Smooth muscle cell (in vitro differentiated cells): ENCODE data around the gene F7. TPM values are rescaled to one million over a fixed set of nuclear protein-coding genes. Genes with fewer than 3 reads are reported as not detected.

ENCODE experiments used
- DNase-seq: peaks from one replicate; lab custom pipeline; 2025; ENCODE audit not compliant: unreplicated experiment; lab: John Stamatoyannopoulos, UW
- H2AFZ ChIP-seq: fragments of 200-600 bp; sonication (generic); 2 replicates; pipeline ENCODE4 v1.6.0; 2016; ENCODE audit warnings: antibody characterized with exemption, low read depth, mild to moderate bottlenecking
- H3F3A ChIP-seq: fragments of 200-600 bp; sonication (generic); 2 replicates; pipeline ENCODE4 v1.6.0; 2017; ENCODE audit warnings: antibody characterized with exemption, low read depth
- H3K27ac ChIP-seq: fragments of 200-600 bp; sonication (generic); 2 replicates; pipeline ENCODE4 v1.5.1; 2016; ENCODE audit warnings: low read depth, mild to moderate bottlenecking
- H3K27me3 ChIP-seq: fragments of 200-600 bp; sonication (generic); 2 replicates; pipeline ENCODE4 v1.6.1; 2016; ENCODE audit warnings: low read depth, mild to moderate bottlenecking
- H3K36me3 ChIP-seq: fragments of 200-600 bp; sonication (generic); 2 replicates; pipeline ENCODE4 v1.5.1; 2016; ENCODE audit warnings: low read depth
- H3K4me1 ChIP-seq: fragments of 200-600 bp; sonication (generic); 2 replicates; pipeline ENCODE4 v1.5.1; 2016; ENCODE audit warnings: low read depth
- H3K4me2 ChIP-seq: fragments of 200-600 bp; sonication (generic); 2 replicates; pipeline ENCODE4 v1.6.0; 2016; ENCODE audit warnings: mild to moderate bottlenecking
- H3K4me3 ChIP-seq: fragments of 200-600 bp; sonication (generic); 2 replicates; pipeline ENCODE4 v1.5.1; 2016; ENCODE audit warnings: mild to moderate bottlenecking
- H3K79me2 ChIP-seq: fragments of 200-600 bp; sonication (generic); 2 replicates; pipeline ENCODE4 v1.6.0; 2016; ENCODE audit warnings: low read depth, mild to moderate bottlenecking
- H3K9ac ChIP-seq: fragments of 200-600 bp; sonication (generic); 2 replicates; pipeline ENCODE4 v1.6.0; 2016; ENCODE audit warnings: low read depth
- H3K9me3 ChIP-seq: fragments of 200-600 bp; sonication (generic); replicated peaks from 2 replicates; pipeline ENCODE4 v1.5.1; 2016; ENCODE audit warnings: low read depth
- H4K20me1 ChIP-seq: fragments of 200-600 bp; sonication (generic); 2 replicates; pipeline ENCODE4 v1.6.0; 2016; ENCODE audit warnings: low read depth
- WGBS: methylation state at CpG from one replicate; pipeline ENCODE4 v1.1.7; 2016; ENCODE audit warnings: low lambda C conversion rate; 5-methylcytosine and 5-hydroxymethylcytosine counted together
- polyA plus RNA-seq: library from polyadenylated mRNA; unstranded; fragments of >200 nt; fragmentation: Nextera tagmentation; extraction: Ambion mirVana; gene quantifications from 2 replicates; pipeline ENCODE4 v1.2.1, GENCODE V29; 2016
- total RNA-seq: library from RNA; depleted of rRNA; stranded (reverse); fragments of >200 nt; gene quantifications from 2 replicates; pipeline ENCODE4 v1.2.3, GENCODE V29; 2014
- TF ChIP-seq, protein P1 (sequence below): fragments of 200-600 bp; sonication (generic); IDR thresholded peaks from 2 replicates; pipeline ENCODE4 v1.5.1; 2017; ENCODE audit warnings: borderline replicate concordance, mild to moderate bottlenecking, antibody characterized with exemption; ENCODE audit not compliant: insufficient read depth, poor library complexity, severe bottlenecking

Gene F7
- total and polyA plus RNA-seq, 2 experiments from 2014 or later, result 0.63 to 1.7 TPM

DNA sequence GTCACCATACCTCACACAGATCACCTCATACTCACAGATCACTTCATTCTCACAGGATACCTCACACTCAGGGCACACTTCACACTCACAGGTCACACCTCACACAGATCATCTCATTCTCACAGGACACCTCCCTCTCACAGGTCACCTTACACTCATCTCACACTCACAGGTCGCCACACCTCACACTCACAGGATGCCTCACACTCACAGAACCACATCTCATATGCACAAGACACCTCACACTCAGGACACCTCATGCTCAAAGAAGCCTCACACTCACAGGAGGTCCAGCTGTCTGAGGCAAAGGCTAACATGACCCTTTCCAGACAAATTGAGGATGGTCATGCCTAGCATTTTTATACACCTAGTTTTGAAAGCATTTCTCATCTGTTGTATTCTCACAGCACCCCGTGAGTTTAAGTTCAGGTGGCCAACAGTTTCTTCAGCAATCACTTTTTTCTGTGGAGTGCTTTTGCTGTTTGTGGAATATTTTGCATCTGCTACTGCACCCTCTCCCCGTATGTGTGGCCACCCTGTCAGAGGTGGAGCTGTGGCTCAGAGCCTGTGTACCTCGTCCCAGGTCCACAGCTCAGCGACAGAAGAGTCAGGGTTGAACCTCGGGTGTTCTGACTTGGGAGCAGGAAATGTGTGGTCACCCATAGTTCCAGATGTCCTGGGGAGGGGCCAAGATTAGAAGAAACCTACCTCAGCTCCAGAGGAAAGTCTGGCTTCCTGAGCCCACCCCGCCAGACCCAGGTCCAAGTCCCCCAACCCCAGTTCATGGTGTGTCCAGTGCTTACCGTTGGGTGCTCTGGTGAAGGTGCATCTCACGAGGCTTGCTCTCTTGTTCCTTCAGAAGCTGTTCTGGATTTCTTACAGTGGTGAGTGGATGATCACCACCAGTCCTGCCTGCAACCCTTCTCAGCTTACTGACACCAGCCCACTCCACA is 7.6 kb downstream of the F7 start:
- WGBS, result 87% methylated on average over 9 of the region's 9 CpGs

DNA sequence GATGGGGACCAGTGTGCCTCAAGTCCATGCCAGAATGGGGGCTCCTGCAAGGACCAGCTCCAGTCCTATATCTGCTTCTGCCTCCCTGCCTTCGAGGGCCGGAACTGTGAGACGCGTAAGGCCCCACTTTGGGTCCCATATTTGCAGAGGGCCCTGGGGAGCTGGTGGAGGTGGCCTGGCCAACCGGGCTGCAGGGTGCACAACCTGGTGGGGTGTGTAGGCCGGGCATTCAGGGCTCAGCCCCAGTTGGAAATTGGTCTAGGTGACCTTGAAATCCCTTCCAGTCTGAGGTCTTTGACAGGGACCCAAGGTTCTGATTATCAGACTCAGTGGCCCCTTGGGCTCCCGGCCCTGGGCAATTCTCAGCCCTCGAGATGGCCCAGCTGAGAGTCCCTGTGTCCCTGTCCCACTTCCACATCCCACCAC is 8.3 kb downstream of the F7 start:
- no peaks in the 10 kb centered on the region for H3K36me3 ChIP-seq
- no peaks in the 10 kb centered on the region for H3F3A ChIP-seq
- no peaks in the 10 kb centered on the region for H3K9me3 ChIP-seq
- 94% methylated on average over 8 of the region's 8 CpGs for WGBS
- H2AFZ ChIP-seq, result no peak overlapping the region
- no peaks in the 10 kb centered on the region for H3K4me1 ChIP-seq
- TF ChIP-seq, protein P1, sequence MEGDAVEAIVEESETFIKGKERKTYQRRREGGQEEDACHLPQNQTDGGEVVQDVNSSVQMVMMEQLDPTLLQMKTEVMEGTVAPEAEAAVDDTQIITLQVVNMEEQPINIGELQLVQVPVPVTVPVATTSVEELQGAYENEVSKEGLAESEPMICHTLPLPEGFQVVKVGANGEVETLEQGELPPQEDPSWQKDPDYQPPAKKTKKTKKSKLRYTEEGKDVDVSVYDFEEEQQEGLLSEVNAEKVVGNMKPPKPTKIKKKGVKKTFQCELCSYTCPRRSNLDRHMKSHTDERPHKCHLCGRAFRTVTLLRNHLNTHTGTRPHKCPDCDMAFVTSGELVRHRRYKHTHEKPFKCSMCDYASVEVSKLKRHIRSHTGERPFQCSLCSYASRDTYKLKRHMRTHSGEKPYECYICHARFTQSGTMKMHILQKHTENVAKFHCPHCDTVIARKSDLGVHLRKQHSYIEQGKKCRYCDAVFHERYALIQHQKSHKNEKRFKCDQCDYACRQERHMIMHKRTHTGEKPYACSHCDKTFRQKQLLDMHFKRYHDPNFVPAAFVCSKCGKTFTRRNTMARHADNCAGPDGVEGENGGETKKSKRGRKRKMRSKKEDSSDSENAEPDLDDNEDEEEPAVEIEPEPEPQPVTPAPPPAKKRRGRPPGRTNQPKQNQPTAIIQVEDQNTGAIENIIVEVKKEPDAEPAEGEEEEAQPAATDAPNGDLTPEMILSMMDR, result no peak
- no peaks in the 10 kb centered on the region for H3K79me2 ChIP-seq
- no peak overlapping the region for H3K27ac ChIP-seq
- no peaks in the 10 kb centered on the region for H4K20me1 ChIP-seq
- DNase-seq, result no peak
- no peak overlapping the region for H3K4me3 ChIP-seq
- H3K27me3 ChIP-seq, result peaks cover 5% of the 10 kb centered on the region
- no peak overlapping the region for H3K4me2 ChIP-seq
- no peak overlapping the region for H3K9ac ChIP-seq

More for the DNA sequence above, 7.6 kb downstream of the F7 start:
- no peaks in the 10 kb centered on the region for H3F3A ChIP-seq
- H3K4me3 ChIP-seq, result no peak overlapping the region
- H3K9ac ChIP-seq, result no peak overlapping the region
- no peaks in the 10 kb centered on the region for H4K20me1 ChIP-seq
- H3K36me3 ChIP-seq, result no peaks in the 10 kb centered on the region
- H3K27me3 ChIP-seq, result peaks cover 5% of the 10 kb centered on the region
- no peak overlapping the region for H3K27ac ChIP-seq
- no peak overlapping the region for H3K4me2 ChIP-seq
- H3K4me1 ChIP-seq, result no peaks in the 10 kb centered on the region
- no peak for DNase-seq
- TF ChIP-seq, protein P1, result no peak
- H3K79me2 ChIP-seq, result no peaks in the 10 kb centered on the region
- no peaks in the 10 kb centered on the region for H3K9me3 ChIP-seq
- H2AFZ ChIP-seq, result no peak overlapping the region

DNA sequence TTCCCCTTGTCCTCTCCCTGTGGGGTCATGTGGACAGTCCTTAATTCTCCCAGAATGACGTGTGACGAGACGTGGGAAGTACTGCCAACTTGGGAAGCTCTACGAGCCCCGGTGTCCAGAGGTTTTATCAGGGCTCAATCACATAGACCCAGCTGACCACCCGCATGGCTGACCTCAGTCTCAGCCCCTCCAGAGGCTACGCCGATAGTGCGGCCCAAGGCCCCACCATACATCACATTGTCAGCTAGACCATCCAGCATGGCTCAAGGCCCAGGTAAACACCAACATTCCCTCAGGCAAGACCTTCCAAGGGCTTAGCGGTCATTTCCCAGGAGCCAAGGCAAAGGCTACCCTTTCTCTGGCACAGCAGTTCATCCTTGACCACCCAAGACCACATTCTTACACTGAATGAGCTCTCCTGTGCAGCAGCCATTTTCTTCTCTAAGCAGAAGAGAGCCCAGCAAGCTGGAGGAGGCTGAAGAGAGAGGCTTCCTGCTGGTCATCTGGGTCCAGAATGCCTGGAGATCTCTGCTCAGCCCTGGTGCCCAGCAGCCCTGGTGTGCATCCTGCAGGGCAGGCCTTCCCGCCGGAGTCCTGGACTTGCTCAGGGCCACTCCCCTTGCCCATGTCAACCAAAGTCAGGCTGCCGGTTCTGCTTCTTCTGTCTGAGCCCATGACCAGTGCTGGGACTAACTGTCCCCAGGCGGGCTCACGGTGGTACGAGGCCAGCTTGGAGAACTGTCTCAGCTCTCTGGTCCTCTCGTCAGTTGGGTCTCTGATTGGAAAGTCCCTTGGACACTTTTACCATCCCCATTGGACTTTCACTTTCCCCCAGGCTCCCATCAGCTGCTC is 9.1 kb downstream of the F7 start:
- H2AFZ ChIP-seq, result no peak overlapping the region
- no peak overlapping the region for H3K9ac ChIP-seq
- no peaks in the 10 kb centered on the region for H3K79me2 ChIP-seq
- peaks cover 3% of the 10 kb centered on the region for H3K27me3 ChIP-seq
- no peaks in the 10 kb centered on the region for H4K20me1 ChIP-seq
- TF ChIP-seq, protein P1, result no peak
- H3K4me3 ChIP-seq, result no peak overlapping the region
- no peaks in the 10 kb centered on the region for H3F3A ChIP-seq
- no peak overlapping the region for H3K27ac ChIP-seq
- DNase-seq, result no peak
- H3K4me2 ChIP-seq, result no peak overlapping the region
- no peaks in the 10 kb centered on the region for H3K36me3 ChIP-seq
- H3K4me1 ChIP-seq, result no peaks in the 10 kb centered on the region
- no peaks in the 10 kb centered on the region for H3K9me3 ChIP-seq
- WGBS, result 96% methylated on average over 17 of the region's 17 CpGs
